ENCODE data around the gene BABAM2.

Gene BABAM2

GRCh38 chr2:28247290-28247689 lies 356.8 kb downstream of the BABAM2 start:
- Histone ChIP-seq H3F3A (ENCODE audit: insufficient read depth, low read length) (no peaks in the 10 kb centered on the region), H3K79me2 (ENCODE audit: low read length) (no peaks in the 10 kb centered on the region), H3K36me3 (replicated peaks; ENCODE audit: insufficient read depth, low read length) (no peaks in the 10 kb centered on the region), H3K27me3 (replicated peaks; ENCODE audit: insufficient read depth, low read length) (no peaks in the 10 kb centered on the region), H2AFZ (ENCODE audit: low read length) (no peak overlapping the region), H3K9ac (ENCODE audit: low read length) (no peak overlapping the region), H3K27ac (ENCODE audit: low read length) (no peak overlapping the region), H4K20me1 (ENCODE audit: insufficient read depth, low read length) (no peaks in the 10 kb centered on the region), H3K9me2 (replicated peaks; ENCODE audit: insufficient read depth, low read length) (no peaks in the 10 kb centered on the region), H3K9me3 (replicated peaks; ENCODE audit: insufficient read depth, low read length) (no peaks in the 10 kb centered on the region), H3K4me3 (ENCODE audit: low read length) (no peak overlapping the region), H3K4me1 (ENCODE audit: low read length) (no peaks in the 10 kb centered on the region), H3K4me2 (ENCODE audit: low read depth, low read length) (no peak overlapping the region)
- TF ChIP-seq EZH2phosphoT487 (IDR thresholded peaks at IDR 0.05; ENCODE audit: low read length) (no peak), CTCF (IDR thresholded peaks at IDR 0.05; ENCODE audit: low read length) (no peak), EZH2 (optimal IDR thresholded peaks at IDR 0.05; ENCODE audit: low read depth, low read length) (no peak)
- no peak for DNase-seq

GRCh38 chr2:28247734-28248133 lies 357.2 kb downstream of the BABAM2 start:
- no peak overlapping the region for H2AFZ ChIP-seq (ENCODE audit: low read length)
- H3K36me3 ChIP-seq (replicated peaks; ENCODE audit: insufficient read depth, low read length), result no peaks in the 10 kb centered on the region
- DNase-seq, result no peak
- no peak overlapping the region for H3K4me3 ChIP-seq (ENCODE audit: low read length)
- H3K9me3 ChIP-seq (replicated peaks; ENCODE audit: insufficient read depth, low read length), result no peaks in the 10 kb centered on the region
- H3K27ac ChIP-seq (ENCODE audit: low read length), result no peak overlapping the region
- no peaks in the 10 kb centered on the region for H3F3A ChIP-seq (ENCODE audit: insufficient read depth, low read length)
- H3K27me3 ChIP-seq (replicated peaks; ENCODE audit: insufficient read depth, low read length), result no peaks in the 10 kb centered on the region
- no peaks in the 10 kb centered on the region for H3K79me2 ChIP-seq (ENCODE audit: low read length)
- H3K9me2 ChIP-seq (replicated peaks; ENCODE audit: insufficient read depth, low read length), result no peaks in the 10 kb centered on the region
- no peaks in the 10 kb centered on the region for H4K20me1 ChIP-seq (ENCODE audit: insufficient read depth, low read length)
- no peak overlapping the region for H3K4me2 ChIP-seq (ENCODE audit: low read depth, low read length)
- H3K9ac ChIP-seq (ENCODE audit: low read length), result no peak overlapping the region
- no peaks in the 10 kb centered on the region for H3K4me1 ChIP-seq (ENCODE audit: low read length)
- no peak for TF ChIP-seq CTCF (IDR thresholded peaks at IDR 0.05; ENCODE audit: low read length)
- TF ChIP-seq EZH2phosphoT487 (IDR thresholded peaks at IDR 0.05; ENCODE audit: low read length), result no peak
- TF ChIP-seq EZH2 (optimal IDR thresholded peaks at IDR 0.05; ENCODE audit: low read depth, low read length), result no peak

- Histone ChIP-seq H3K4me2 (ENCODE audit: low read depth, low read length) (no peak overlapping the region), H3F3A (ENCODE audit: insufficient read depth, low read length) (no peaks in the 10 kb centered on the region), H3K36me3 (replicated peaks; ENCODE audit: insufficient read depth, low read length) (no peaks in the 10 kb centered on the region), H3K79me2 (ENCODE audit: low read length) (no peaks in the 10 kb centered on the region), H3K4me1 (ENCODE audit: low read length) (no peaks in the 10 kb centered on the region), H3K27ac (ENCODE audit: low read length) (no peak overlapping the region), H4K20me1 (ENCODE audit: insufficient read depth, low read length) (no peaks in the 10 kb centered on the region), H2AFZ (ENCODE audit: low read length) (no peak overlapping the region), H3K4me3 (ENCODE audit: low read length) (no peak overlapping the region), H3K9me3 (replicated peaks; ENCODE audit: insufficient read depth, low read length) (no peaks in the 10 kb centered on the region), H3K9me2 (replicated peaks; ENCODE audit: insufficient read depth, low read length) (no peaks in the 10 kb centered on the region), H3K9ac (ENCODE audit: low read length) (no peak overlapping the region), H3K27me3 (replicated peaks; ENCODE audit: insufficient read depth, low read length) (no peaks in the 10 kb centered on the region)
- DNase-seq, result no peak
- TF ChIP-seq CTCF (IDR thresholded peaks at IDR 0.05; ENCODE audit: low read length), result no peak
- no peak for TF ChIP-seq EZH2 (optimal IDR thresholded peaks at IDR 0.05; ENCODE audit: low read depth, low read length)
- TF ChIP-seq EZH2phosphoT487 (IDR thresholded peaks at IDR 0.05; ENCODE audit: low read length), result no peak
These were observed 358.0 kb downstream of the BABAM2 start for GRCh38 chr2:28248511-28248910.
